ENCODE data around the gene FN3K.

FN3K gene

GRCh38 chr17:82786427-82786826, 51.0 kb downstream of the FN3K start:
- Histone ChIP-seq H3K36me3 (ENCODE audit: control insufficient read depth in 2 of 2, insufficient read depth in 1 of 2, low read length in 2 of 2) (peaks cover 13 to 39% of the 10 kb centered on the region in 2 experiments; a peak in 2 of 3 replicates), H3K9me3 (ENCODE audit: control insufficient read depth, insufficient read depth, low read depth, low read length) (no peaks in the 10 kb centered on the region), H3K4me1 (ENCODE audit: control insufficient read depth, insufficient read depth, low read length) (no peaks in the 10 kb centered on the region), H3K4me3 (ENCODE audit: low read depth, low read length) (no peak overlapping the region), H3K27ac (ENCODE audit: extremely low read depth, low read depth, low read length) (no peak overlapping the region)
- ChIA-PET CTCF (no interaction called here), POLR2A (no interaction called here)
- TF ChIP-seq PATZ1 (tag by site-specific recombination; IDR thresholded peaks at IDR 0.05) (no peak), ZIC2 (tag by site-specific recombination; IDR thresholded peaks at IDR 0.05) (peak; percentile 92), GLIS1 (tag by site-specific recombination; IDR thresholded peaks at IDR 0.05) (peak; percentile 27; the same call in 1 of the 2 replicates), GLIS2 (tag by site-specific recombination; IDR thresholded peaks at IDR 0.05) (peak; percentile 38; the same call in 1 of the 2 replicates)

GRCh38 chr17:82787081-82787848, 51.9 kb downstream of the FN3K start:
- Histone ChIP-seq H3K9me3 (ENCODE audit: control insufficient read depth, insufficient read depth, low read depth, low read length) (no peaks in the 10 kb centered on the region), H3K36me3 (ENCODE audit: control insufficient read depth in 2 of 2, insufficient read depth in 1 of 2, low read length in 2 of 2) (peaks cover 12 to 32% of the 10 kb centered on the region in 2 experiments; a peak in 2 of 3 replicates), H3K4me1 (ENCODE audit: control insufficient read depth, insufficient read depth, low read length) (no peaks in the 10 kb centered on the region), H3K4me3 (ENCODE audit: low read depth, low read length) (no peak overlapping the region), H3K27ac (ENCODE audit: extremely low read depth, low read depth, low read length) (no peak overlapping the region)
- ChIA-PET CTCF (interaction anchor here (0.5 to 1.2 kb wide), 2 partner anchors 98 to 338 kb away, joined by 3 to 4 read pairs; no protein-coding TSS in a partner anchor), POLR2A (no interaction called here)
- TF ChIP-seq SCRT1 (tag by site-specific recombination; IDR thresholded peaks at IDR 0.05; ENCODE audit: borderline replicate concordance) (0 out of 2 replicates have a peak, but pooled peaks have one; percentile 26), ZNF580 (tag by site-specific recombination; IDR thresholded peaks at IDR 0.05) (no peak), SCRT2 (tag by site-specific recombination; IDR thresholded peaks at IDR 0.05) (peak; percentile 43; the same call in 1 of the 2 replicates)

- H3K4me1 ChIP-seq (ENCODE audit: control insufficient read depth, insufficient read depth, low read length), result no peaks in the 10 kb centered on the region
- peaks cover 8 to 21% of the 10 kb centered on the region in 2 experiments; a peak in 2 of 3 replicates for H3K36me3 ChIP-seq (ENCODE audit: control insufficient read depth in 2 of 2, insufficient read depth in 1 of 2, low read length in 2 of 2)
- POLR2A ChIA-PET, result interaction anchor here (0.6 kb wide), 1 partner anchor 15 kb away, joined by 8 read pairs; no protein-coding TSS in a partner anchor
- no peaks in the 10 kb centered on the region for H3K9me3 ChIP-seq (ENCODE audit: control insufficient read depth, insufficient read depth, low read depth, low read length)
- TF ChIP-seq ZNF18 (tag by site-specific recombination; IDR thresholded peaks at IDR 0.05) (no peak), YY1 (tag by site-specific recombination; IDR thresholded peaks at IDR 0.05) (no peak), ZNF791 (tag by site-specific recombination; IDR thresholded peaks at IDR 0.05) (no peak), KLF7 (tag by site-specific recombination; IDR thresholded peaks at IDR 0.05; ENCODE audit: borderline replicate concordance) (no peak), ZBTB48 (tag by site-specific recombination; IDR thresholded peaks at IDR 0.05) (no peak), SCRT1 (tag by site-specific recombination; IDR thresholded peaks at IDR 0.05; ENCODE audit: borderline replicate concordance) (no peak), MYNN (tag by site-specific recombination; IDR thresholded peaks at IDR 0.05; ENCODE audit: borderline replicate concordance) (no peak), ZNF23 (tag by site-specific recombination; IDR thresholded peaks at IDR 0.05; ENCODE audit: borderline replicate concordance) (no peak), ZNF335 (tag by site-specific recombination; conservative IDR thresholded peaks at IDR 0.05) (no peak), ZNF580 (tag by site-specific recombination; IDR thresholded peaks at IDR 0.05) (no peak), ZNF830 (tag by site-specific recombination; IDR thresholded peaks at IDR 0.05; ENCODE audit: low read depth) (no peak), ZBTB8A (tag by site-specific recombination; IDR thresholded peaks at IDR 0.05) (no peak), RBAK (tag by site-specific recombination; IDR thresholded peaks at IDR 0.05) (no peak), ZBTB1 (tag by site-specific recombination; IDR thresholded peaks at IDR 0.05) (no peak), ZNF239 (tag by site-specific recombination; IDR thresholded peaks at IDR 0.05) (no peak), ZNF654 (tag by site-specific recombination; IDR thresholded peaks at IDR 0.05; ENCODE audit: low read depth) (no peak), ZNF24 (tag by site-specific recombination; IDR thresholded peaks at IDR 0.05) (no peak)
- no peak overlapping the region for H3K4me3 ChIP-seq (ENCODE audit: low read depth, low read length)
- H3K27ac ChIP-seq (ENCODE audit: extremely low read depth, low read depth, low read length), result no peak overlapping the region
- CTCF ChIA-PET, result interaction anchor here (1.2 kb wide), 1 partner anchor 97 kb away, joined by 4 read pairs; no protein-coding TSS in a partner anchor
Measured at GRCh38 chr17:82788206-82789001, 53.0 kb downstream of the FN3K start.

Data from HEK293 (cell line).